Hepatocyte (in vitro differentiated cells): ENCODE data around the gene ALDH3A1. TPM values are rescaled to one million over a fixed set of nuclear protein-coding genes. Genes with fewer than 3 reads are reported as not detected.

ENCODE experiments used
- DNase-seq: peaks from one replicate; pipeline ENCODE4 v3.0.0-alpha.2; 2016; ENCODE audit warnings: low spot score
- H2AFZ ChIP-seq: fragments of 200-600 bp; sonication (generic); 2 replicates; pipeline ENCODE4 v1.6.0; 2016; ENCODE audit warnings: antibody characterized with exemption, mild to moderate bottlenecking
- H3K27ac ChIP-seq: fragments of 200-600 bp; sonication (generic); 2 replicates; pipeline ENCODE4 v1.5.1; 2016; ENCODE audit warnings: mild to moderate bottlenecking
- H3K27me3 ChIP-seq: fragments of 200-600 bp; sonication (generic); 2 replicates; pipeline ENCODE4 v1.6.1; 2016
- H3K36me3 ChIP-seq: fragments of 200-600 bp; sonication (generic); replicated peaks from 2 replicates; pipeline ENCODE4 v1.5.1; 2016; ENCODE audit warnings: low read depth; ENCODE audit not compliant: insufficient read depth
- H3K4me1 ChIP-seq: fragments of 200-600 bp; sonication (generic); 2 replicates; pipeline ENCODE4 v1.5.1; 2016; ENCODE audit warnings: mild to moderate bottlenecking, moderate library complexity; ENCODE audit not compliant: insufficient read depth
- H3K4me2 ChIP-seq: fragments of 200-600 bp; sonication (generic); 2 replicates; pipeline ENCODE4 v1.6.0; 2016
- H3K4me3 ChIP-seq: fragments of 200-600 bp; sonication (generic); 2 replicates; pipeline ENCODE4 v1.5.1; 2016; ENCODE audit warnings: mild to moderate bottlenecking
- H3K79me2 ChIP-seq: fragments of 200-600 bp; sonication (generic); 2 replicates; pipeline ENCODE4 v1.6.0; 2017; ENCODE audit warnings: mild to moderate bottlenecking
- H3K9me2 ChIP-seq: fragments of 200-600 bp; sonication (generic); replicated peaks from 2 replicates; pipeline ENCODE4 v1.6.0; 2017; ENCODE audit warnings: mild to moderate bottlenecking; ENCODE audit not compliant: insufficient read depth
- H3K9me3 ChIP-seq: fragments of 200-600 bp; sonication (generic); 2 replicates; pipeline ENCODE4 v1.5.1; 2016; ENCODE audit warnings: low read depth, mild to moderate bottlenecking
- H4K20me1 ChIP-seq: fragments of 200-600 bp; sonication (generic); 2 replicates; pipeline ENCODE4 v1.6.0; 2016; ENCODE audit warnings: mild to moderate bottlenecking; ENCODE audit not compliant: insufficient read depth, poor library complexity, severe bottlenecking
- CTCF ChIP-seq: fragments of 200-600 bp; sonication (generic); IDR thresholded peaks from 2 replicates; pipeline ENCODE4 v1.5.1; 2016; ENCODE audit warnings: antibody characterized with exemption, mild to moderate bottlenecking; ENCODE audit not compliant: poor library complexity
- EZH2 ChIP-seq: fragments of 200-600 bp; sonication (generic); IDR thresholded peaks from 2 replicates; pipeline ENCODE4 v1.6.1; 2016; ENCODE audit warnings: antibody characterized with exemption, mild to moderate bottlenecking, borderline replicate concordance
- EZH2phosphoT487 ChIP-seq: fragments of 200-600 bp; sonication (generic); IDR thresholded peaks from one replicate; pipeline ENCODE4 v1.6.1; 2018; ENCODE audit warnings: antibody characterized with exemption, mild to moderate bottlenecking, low read depth, moderate library complexity; ENCODE audit not compliant: unreplicated experiment, severe bottlenecking
- WGBS: methylation state at CpG from one replicate; pipeline ENCODE4 v1.1.6; 2016; ENCODE audit warnings: low lambda C conversion rate; ENCODE audit errors: missing lambda C conversion rate; 5-methylcytosine and 5-hydroxymethylcytosine counted together
- polyA plus RNA-seq: library from polyadenylated mRNA; unstranded; fragments of >200 nt; fragmentation: Nextera tagmentation; extraction: Ambion mirVana; gene quantifications from 2 replicates; pipeline ENCODE4 v1.2.1, GENCODE V29; 2016
- total RNA-seq: library from RNA; depleted of rRNA; stranded (reverse); fragments of >200 nt; gene quantifications from 2 replicates; pipeline ENCODE4 v1.2.3, GENCODE V29; 2014

ALDH3A1 gene
- total and polyA plus RNA-seq, 2 experiments from 2014 or later = 0.90 to 1.4 TPM

- Histone ChIP-seq H3K9me2 (no peaks in the 10 kb centered on the region), H3K79me2 (no peaks in the 10 kb centered on the region), H3K27ac (no peak overlapping the region), H3K36me3 (no peaks in the 10 kb centered on the region), H3K4me1 (peaks cover 10% of the 10 kb centered on the region), H3K27me3 (no peaks in the 10 kb centered on the region), H3K4me3 (peak overlapping the region; percentile 58), H2AFZ (peak overlapping the region; percentile 94), H3K4me2 (peak overlapping the region; percentile 93), H3K9me3 (no peaks in the 10 kb centered on the region), H4K20me1 (no peaks in the 10 kb centered on the region)
- DNase-seq = peak; percentile 94
- TF ChIP-seq CTCF (peak; percentile 89), EZH2phosphoT487 (no peak)
- 39% methylated on average over 45 of the region's 50 CpGs for WGBS
Measured at GRCh38 chr17:19744922-19745757, 3.0 kb downstream of the ALDH3A1 start.

- no peaks in the 10 kb centered on the region for H3K9me3 ChIP-seq
- DNase-seq = no peak
- H3K4me2 ChIP-seq = peak overlapping the region; percentile 93
- peak overlapping the region; percentile 58 for H3K4me3 ChIP-seq
- no peaks in the 10 kb centered on the region for H4K20me1 ChIP-seq
- WGBS = 32% methylated on average over 9 of the region's 26 CpGs
- no peaks in the 10 kb centered on the region for H3K9me2 ChIP-seq
- H3K36me3 ChIP-seq = no peaks in the 10 kb centered on the region
- peaks cover 10% of the 10 kb centered on the region for H3K4me1 ChIP-seq
- peak overlapping the region; percentile 94 for H2AFZ ChIP-seq
- H3K27ac ChIP-seq = no peak overlapping the region
- no peaks in the 10 kb centered on the region for H3K27me3 ChIP-seq
- TF ChIP-seq EZH2phosphoT487 (no peak), EZH2 (no peak), CTCF (no peak)
- H3K79me2 ChIP-seq = no peaks in the 10 kb centered on the region
Measured at GRCh38 chr17:19744492-19744891, 3.6 kb downstream of the ALDH3A1 start.

- H3K36me3 ChIP-seq = no peaks in the 10 kb centered on the region
- H3K79me2 ChIP-seq = no peaks in the 10 kb centered on the region
- no peaks in the 10 kb centered on the region for H3K9me3 ChIP-seq
- no peak overlapping the region for H2AFZ ChIP-seq
- TF ChIP-seq EZH2phosphoT487 (no peak), EZH2 (no peak), CTCF (no peak)
- no peak for DNase-seq
- H3K4me3 ChIP-seq = no peak overlapping the region
- no peak overlapping the region for H3K27ac ChIP-seq
- 96% methylated on average over 23 of the region's 34 CpGs for WGBS
- H4K20me1 ChIP-seq = no peaks in the 10 kb centered on the region
- no peaks in the 10 kb centered on the region for H3K27me3 ChIP-seq
- no peaks in the 10 kb centered on the region for H3K9me2 ChIP-seq
- no peak overlapping the region for H3K4me2 ChIP-seq
- H3K4me1 ChIP-seq = peaks cover 6% of the 10 kb centered on the region
Measured at GRCh38 chr17:19743101-19744100, 4.7 kb downstream of the ALDH3A1 start.
